ENCODE results near the gene COL6A2.
"Not testable (repeated sequence)": the region's sequence is repeated elsewhere in the genome, so short reads cannot be mapped to it uniquely, and the experiment has no call there.

Gene COL6A2

GRCh38 chr21:46128106-46128932 is 30.4 kb downstream of the COL6A2 start:
- no peak for DNase-seq

GRCh38 chr21:46128933-46129571 is 31.1 kb downstream of the COL6A2 start:
- no peak for DNase-seq

- no peak for DNase-seq
Measured at GRCh38 chr21:46129846-46130651, 32.1 kb downstream of the COL6A2 start.

DNA sequence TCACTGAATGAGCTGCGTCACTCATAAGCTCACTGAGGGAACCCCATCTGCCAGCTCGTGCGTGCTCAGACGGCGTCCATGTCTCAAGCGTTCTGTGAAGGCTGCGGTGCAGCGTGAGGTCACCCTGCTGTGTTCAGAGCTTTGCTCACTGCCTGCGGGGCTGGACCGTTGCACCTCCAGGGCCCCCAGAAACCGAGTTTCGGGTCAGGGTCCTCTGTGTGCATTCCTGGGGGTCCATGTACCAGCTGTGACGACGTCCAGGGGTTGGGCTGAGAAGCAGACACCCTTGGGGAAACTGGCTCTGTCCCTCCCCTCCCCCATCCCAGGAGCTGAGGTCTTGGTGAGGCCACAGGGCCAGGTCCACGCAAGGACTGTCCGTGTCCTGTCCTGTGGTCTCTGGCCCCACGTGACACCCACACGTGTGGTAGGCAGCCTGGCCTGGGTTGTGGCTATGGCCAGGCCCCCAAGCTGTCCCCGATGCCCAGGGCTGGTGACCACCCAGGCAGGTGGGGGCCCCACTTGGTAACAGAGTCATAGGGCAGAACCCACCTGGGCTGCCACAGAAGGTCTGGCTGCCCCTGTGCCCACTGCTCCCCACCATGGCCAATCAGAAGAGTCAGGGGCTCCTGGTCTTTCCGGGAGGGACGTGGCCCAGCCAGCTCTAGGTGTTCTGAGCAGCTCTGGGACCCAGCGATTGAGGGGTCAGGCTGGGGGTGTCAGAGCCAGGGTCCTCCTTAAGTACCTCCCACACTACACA is 33.1 kb downstream of the COL6A2 start:
- DNase-seq, result no peak

DNA sequence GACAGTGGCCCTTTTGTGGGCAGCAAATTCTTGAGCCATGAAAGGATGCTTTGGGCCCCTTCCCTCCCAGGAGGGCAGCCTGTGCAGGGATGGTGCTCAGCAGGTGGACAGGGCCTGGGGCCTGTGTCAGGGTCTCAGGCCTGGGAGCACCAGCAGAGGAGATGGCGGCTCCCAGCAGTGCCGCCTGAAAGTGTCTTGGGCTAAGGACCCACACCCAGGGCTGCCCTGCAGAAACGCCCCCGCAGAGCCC is 33.6 kb downstream of the COL6A2 start:
- no peak for DNase-seq

DNA sequence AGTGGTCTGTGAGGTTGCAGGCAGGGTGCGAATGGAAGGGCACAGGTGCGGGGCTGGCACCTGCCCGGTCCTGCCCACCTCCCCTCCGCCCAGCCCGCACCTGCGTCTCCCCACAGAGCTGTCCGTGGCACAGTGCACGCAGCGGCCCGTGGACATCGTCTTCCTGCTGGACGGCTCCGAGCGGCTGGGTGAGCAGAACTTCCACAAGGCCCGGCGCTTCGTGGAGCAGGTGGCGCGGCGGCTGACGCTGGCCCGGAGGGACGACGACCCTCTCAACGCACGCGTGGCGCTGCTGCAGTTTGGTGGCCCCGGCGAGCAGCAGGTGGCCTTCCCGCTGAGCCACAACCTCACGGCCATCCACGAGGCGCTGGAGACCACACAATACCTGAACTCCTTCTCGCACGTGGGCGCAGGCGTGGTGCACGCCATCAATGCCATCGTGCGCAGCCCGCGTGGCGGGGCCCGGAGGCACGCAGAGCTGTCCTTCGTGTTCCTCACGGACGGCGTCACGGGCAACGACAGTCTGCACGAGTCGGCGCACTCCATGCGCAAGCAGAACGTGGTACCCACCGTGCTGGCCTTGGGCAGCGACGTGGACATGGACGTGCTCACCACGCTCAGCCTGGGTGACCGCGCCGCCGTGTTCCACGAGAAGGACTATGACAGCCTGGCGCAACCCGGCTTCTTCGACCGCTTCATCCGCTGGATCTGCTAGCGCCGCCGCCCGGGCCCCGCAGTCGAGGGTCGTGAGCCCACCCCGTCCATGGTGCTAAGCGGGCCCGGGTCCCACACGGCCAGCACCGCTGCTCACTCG is 34.1 kb downstream of the COL6A2 start:
- DNase-seq, result no peak

GRCh38 chr21:46135782-46136395 is 38.0 kb downstream of the COL6A2 start:
- no peak for DNase-seq

- no peak for DNase-seq
Measured at GRCh38 chr21:46136739-46137349, 38.9 kb downstream of the COL6A2 start.

- DNase-seq, result no peak
Measured at GRCh38 chr21:46137908-46138307, 40.0 kb downstream of the COL6A2 start.

DNA sequence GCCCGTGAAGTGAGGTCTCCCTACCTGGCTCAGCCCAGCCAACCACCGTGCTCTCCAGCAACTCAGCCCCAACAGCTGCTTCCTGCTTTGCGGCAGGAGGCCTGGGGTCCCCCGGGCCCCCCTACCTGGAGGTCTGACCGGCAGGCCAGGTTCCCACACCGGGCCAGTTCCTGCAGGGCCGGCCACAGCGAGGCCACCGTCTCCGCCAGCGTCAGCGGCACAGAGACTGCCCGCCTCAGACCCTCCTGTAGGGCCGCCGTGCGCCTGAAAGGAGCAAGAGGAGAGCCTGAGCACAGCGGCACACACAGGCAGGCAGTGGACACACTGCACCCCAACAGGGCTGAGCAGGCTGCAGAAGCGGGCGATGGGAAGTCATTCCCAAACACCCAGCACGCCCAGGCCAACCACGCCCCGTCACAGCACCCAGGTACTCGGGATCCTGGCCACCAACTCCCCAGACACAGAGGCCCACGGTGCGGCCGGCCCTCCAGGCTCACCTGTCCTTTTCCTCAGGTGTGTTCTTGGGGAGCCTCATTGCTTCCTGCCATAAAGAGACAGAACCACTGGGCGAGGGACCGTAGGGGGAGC is 40.6 kb downstream of the COL6A2 start:
- DNase-seq, result no peak

GRCh38 chr21:46139686-46140085 is 41.8 kb downstream of the COL6A2 start:
- no peak for DNase-seq

- DNase-seq, result not testable (repeated sequence)
Measured at GRCh38 chr21:46140352-46141003, 42.6 kb downstream of the COL6A2 start.

- DNase-seq, result no peak
Measured at GRCh38 chr21:46141767-46142581, 44.1 kb downstream of the COL6A2 start.

DNA sequence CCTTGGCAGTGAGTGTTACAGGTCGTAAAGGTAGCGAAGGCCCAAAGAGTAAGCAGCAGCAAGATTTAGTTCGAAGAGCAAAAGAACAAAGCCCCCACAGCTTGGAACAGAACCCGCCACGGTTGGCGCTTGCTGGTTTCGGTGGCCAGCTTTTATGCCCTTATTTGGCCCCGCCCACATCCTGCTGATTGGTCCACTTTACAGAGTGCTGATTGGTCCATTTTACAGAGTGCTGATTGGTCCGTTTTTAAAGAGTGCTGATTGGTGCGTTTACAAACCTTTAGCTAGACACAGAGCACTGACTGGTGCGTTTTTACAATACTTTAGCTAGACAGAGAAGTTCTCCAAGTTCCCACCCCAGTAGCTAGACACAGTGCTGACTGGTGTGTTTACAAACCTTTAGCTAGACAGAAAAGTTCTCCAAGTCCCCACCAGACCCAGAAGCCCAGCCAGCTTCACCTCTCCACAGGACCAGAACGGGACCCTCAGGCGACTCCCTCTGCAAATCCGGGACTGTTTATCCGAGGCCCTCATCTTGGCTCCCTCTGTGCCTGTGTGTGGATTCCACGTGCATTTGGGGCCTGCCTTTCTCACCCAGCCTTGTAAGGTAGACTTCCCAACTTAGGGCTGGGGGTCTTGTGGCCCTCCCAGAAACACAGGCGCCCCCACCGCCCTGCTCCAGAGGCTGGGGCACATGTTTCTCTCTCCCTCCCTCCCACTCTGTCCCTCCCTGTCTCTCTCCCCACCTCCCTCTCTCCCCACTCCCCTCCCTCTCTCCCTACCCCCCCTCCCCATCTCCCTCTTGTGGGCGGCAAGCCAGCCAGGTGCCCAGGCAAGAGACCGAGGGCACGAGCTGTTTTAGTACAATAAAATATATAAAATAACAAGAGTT is 44.9 kb downstream of the COL6A2 start:
- peak; percentile 16 to 56 for DNase-seq

DNA sequence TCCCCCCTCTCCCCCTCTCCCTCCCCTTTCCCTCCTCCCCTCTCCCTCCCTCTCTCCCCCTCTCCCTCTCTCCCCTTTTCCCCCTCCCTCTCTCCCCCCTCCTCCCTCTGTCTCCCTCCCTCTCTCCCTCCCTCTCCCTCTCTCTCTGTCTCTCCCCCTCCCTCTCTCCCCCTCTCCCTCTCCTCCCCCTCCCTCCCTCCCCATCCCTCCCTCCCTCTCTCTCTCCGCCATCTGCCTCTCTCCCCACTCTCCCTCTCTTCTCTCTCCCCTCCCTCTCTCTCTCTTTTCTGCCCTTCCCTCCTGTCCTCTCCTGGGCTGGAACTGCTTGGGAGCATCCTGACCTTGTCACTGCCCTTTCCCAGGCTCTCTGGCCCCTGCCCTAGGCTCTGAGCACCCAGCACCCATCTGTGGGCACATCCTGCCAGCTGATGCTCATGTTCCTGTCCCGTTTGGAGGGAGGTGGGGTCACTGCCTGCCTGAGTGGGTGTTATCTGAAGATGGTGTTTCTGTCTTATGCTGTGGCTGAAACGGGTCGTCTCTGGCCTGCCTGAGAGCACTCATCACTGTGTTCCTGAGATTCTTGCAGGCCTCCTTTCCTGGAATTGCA is 46.7 kb downstream of the COL6A2 start:
- no peak for DNase-seq

DNA sequence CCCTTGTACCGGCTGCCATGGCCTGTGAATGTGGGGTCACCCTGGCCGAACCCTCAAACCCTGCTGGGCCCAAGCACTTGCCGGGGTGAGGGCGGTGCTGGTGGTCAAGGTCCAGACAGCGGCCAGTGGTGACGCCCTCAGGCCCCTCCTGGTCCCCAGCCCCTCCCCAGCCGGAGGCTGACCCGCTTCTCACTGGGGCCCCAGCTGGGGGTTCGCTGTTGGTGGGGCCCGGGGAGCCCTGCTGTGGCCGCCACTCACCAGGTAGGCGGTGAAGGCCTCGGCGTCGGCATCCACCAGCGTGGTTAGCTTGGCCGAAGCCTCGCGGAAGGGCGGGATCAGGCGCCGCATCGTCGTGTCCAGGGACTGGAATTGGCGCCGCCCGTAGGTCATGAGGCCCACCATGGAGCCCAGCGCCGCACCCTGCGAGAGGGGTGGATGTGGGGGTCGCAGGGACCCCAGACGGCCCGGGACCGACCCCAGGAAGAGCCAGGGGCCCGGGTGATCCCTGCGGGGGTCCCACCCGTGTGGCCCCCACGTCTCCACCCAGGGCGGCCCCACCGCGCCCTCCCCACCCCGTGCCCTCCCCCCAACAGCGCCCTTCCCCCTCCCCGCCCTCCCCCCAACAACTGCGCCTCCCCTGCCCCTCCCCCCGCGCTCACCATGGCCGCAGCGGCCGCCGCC is 47.4 kb downstream of the COL6A2 start:
- DNase-seq, result no peak
